Esophagus (tissue), 2 donors: ENCODE measurements around the gene SMO. TPM values are rescaled to one million over a fixed set of nuclear protein-coding genes. Genes with fewer than 3 reads are reported as not detected.

ENCODE experiments used
- H3K27ac ChIP-seq, 2 donors: one replicate each; pipeline ENCODE4 v1.5.1; 2013; ENCODE audit warnings: low read depth in 2 of 2, mild to moderate bottlenecking in 2 of 2, inconsistent platforms in 1 of 2, low read length in 1 of 2, moderate library complexity in 1 of 2
- H3K27me3 ChIP-seq, 2 donors: one replicate each; pipeline ENCODE4 v1.6.1; 2013; ENCODE audit warnings: low read length in 2 of 2, control low read depth in 1 of 2, mild to moderate bottlenecking in 1 of 2; ENCODE audit not compliant: insufficient read depth in 2 of 2, control insufficient read depth in 1 of 2
- H3K36me3 ChIP-seq, 2 donors: one replicate each; pipeline ENCODE4 v1.6.1; 2013; ENCODE audit warnings: low read length in 1 of 2; ENCODE audit not compliant: control insufficient read depth in 2 of 2, insufficient read depth in 2 of 2
- H3K4me1 ChIP-seq, 2 donors: one replicate each; pipeline ENCODE4 v1.6.1; 2013; ENCODE audit warnings: low read length in 1 of 2; ENCODE audit not compliant: control insufficient read depth in 2 of 2, insufficient read depth in 2 of 2
- H3K4me3 ChIP-seq, 2 donors: one replicate each; pipeline ENCODE4 v1.5.1; 2013; ENCODE audit warnings: low read length in 2 of 2, mild to moderate bottlenecking in 2 of 2, low read depth in 1 of 2, moderate library complexity in 1 of 2
- H3K9me3 ChIP-seq, 2 donors: one replicate each; pipeline ENCODE4 v1.6.1; 2013; ENCODE audit warnings: mild to moderate bottlenecking in 2 of 2, low read depth in 1 of 2, low read length in 1 of 2, moderate library complexity in 1 of 2; ENCODE audit not compliant: control insufficient read depth in 2 of 2, insufficient read depth in 1 of 2
- WGBS, 2 donors: extraction: QIAGEN DNeasy Blood & Tissue Kit; methylation state at CpG; one replicate each; pipeline ENCODE4 v1.1.7; 2013; 5-methylcytosine and 5-hydroxymethylcytosine counted together
- polyA plus RNA-seq, 2 donors: library from polyadenylated mRNA; stranded (reverse); fragments of 200-250 nt; gene quantifications; one replicate each; pipeline ENCODE4 v1.2.3, GENCODE V29; 2013
- donor health status: healthy with polysubstance abuse.
- donor health status: Bipolar disorder and iron deficiency.

The SMO gene
- polyA plus RNA-seq, 2 donors = 9.5 to 10.8 TPM

DNA sequence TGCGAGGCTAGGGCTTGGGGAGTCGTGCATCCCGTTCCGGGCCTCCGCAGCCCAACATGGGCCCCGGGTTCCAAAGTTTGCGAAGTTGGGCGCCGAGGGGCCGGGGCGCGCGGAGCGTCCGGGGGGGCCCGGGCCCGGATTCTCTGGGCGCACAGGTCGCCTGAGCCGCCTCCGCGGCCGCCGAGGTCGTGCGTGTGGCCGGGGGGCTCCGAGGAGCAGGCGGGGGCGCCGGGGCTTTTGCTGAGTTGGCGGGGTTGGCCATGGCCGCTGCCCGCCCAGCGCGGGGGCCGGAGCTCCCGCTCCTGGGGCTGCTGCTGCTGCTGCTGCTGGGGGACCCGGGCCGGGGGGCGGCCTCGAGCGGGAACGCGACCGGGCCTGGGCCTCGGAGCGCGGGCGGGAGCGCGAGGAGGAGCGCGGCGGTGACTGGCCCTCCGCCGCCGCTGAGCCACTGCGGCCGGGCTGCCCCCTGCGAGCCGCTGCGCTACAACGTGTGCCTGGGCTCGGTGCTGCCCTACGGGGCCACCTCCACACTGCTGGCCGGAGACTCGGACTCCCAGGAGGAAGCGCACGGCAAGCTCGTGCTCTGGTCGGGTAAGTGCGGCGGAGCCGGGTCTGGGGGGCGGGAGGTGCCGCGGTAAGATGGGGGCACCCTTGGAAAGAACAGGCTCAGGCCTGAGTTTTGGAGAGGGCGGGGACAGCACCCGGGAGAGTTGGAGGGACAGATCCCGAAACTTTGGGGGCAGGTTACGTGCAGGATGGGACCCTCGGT lies 643 bp downstream of the SMO start:
- Histone ChIP-seq H3K27ac (no peak overlapping the region), H3K27me3 (no peaks in the 10 kb centered on the region), H3K4me1 (peaks cover 0 to 8% of the 10 kb centered on the region in 2 donors), H3K36me3 (no peaks in the 10 kb centered on the region), H3K9me3 (no peaks in the 10 kb centered on the region), H3K4me3 (peak overlapping the region; percentile 61 to 63)
- 1 to 2% methylated on average over 75 to 83 of the region's 83 CpGs for WGBS, 2 donors

DNA sequence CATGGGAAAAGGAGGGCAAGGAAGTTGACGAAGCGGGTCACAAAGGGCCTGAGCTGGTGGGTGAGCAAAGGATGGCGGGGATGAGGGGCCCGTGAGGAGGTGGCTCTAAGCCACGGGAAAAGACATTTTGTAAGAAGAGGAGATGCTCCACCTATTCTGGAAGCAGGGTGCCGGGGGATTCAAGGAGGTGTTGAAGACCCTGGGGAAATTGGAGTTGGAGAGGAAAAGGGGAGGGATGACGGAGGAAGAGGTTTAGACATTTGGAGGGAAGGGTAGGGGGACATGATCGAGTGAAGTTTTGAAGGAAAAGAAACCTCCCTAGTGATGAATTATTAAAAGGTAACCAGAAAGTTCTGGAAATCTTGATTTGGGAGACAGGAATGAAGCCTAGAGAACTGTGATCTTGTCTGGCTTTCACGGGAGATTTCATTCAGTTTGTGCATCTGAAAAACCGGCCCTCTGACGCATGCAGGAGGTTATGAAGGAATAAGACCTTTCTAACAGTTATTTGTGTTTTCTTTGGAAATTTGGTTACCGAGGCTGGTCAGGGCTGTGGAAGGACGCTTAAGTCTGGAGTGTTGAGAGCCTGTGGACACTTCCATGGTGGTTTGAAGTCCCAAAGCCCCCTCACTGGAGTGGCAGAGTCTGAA lies 1.4 kb downstream of the SMO start:
- H3K4me1 ChIP-seq = peaks cover 0 to 6% of the 10 kb centered on the region in 2 donors
- H3K27me3 ChIP-seq = no peaks in the 10 kb centered on the region
- H3K27ac ChIP-seq = no peak overlapping the region
- H3K4me3 ChIP-seq = peak overlapping the region; percentile 61 to 63
- H3K9me3 ChIP-seq = no peaks in the 10 kb centered on the region
- WGBS, 2 donors = 30 to 41% methylated on average over 13 of the region's 13 CpGs
- H3K36me3 ChIP-seq = no peaks in the 10 kb centered on the region

DNA sequence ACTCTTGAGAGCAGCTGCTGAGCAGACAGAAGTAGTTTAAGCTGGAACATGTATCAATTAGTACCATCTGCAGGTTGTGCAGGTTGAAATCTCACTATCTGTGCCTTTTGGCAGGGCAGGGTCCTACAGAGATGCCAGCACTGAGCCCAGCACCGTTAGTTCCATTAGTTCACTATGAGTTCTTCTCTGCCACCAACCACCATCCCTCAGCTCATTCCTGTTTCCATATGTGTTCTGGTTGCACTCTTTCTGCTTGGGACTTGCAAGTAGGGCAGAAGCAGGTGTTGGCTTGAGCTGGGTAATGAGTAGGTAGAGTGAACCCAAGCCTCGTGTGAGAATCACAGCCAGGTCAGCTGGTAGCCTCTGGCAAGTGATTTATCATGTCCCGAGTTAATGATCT lies 2.8 kb downstream of the SMO start:
- Histone ChIP-seq H3K4me1 (peaks cover 0 to 2% of the 10 kb centered on the region in 2 donors), H3K27ac (no peak overlapping the region), H3K36me3 (no peaks in the 10 kb centered on the region), H3K27me3 (no peaks in the 10 kb centered on the region), H3K9me3 (no peaks in the 10 kb centered on the region), H3K4me3 (no peak overlapping the region)
- WGBS, 2 donors = 58 to 68% methylated on average over 3 of the region's 3 CpGs

DNA sequence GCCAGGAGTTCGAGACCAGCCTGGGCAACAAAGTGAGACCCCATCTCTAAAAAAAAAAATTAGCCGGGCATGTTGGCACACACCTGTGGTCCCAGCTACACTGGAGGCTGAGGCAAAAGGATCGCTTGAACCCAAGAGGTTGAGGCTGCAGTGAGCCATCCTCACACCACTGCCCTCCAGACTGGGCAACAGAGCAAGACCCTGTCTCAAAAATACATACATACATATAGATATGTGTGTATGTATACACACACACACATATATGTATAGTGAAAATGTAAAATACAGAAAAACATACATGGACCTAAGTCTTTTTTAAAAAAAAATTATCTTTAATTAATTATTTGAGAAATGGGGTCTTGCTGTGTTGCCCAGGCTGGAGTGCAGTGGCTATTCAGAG lies 5.5 kb downstream of the SMO start:
- 83 to 96% methylated on average over 3 of the region's 3 CpGs for WGBS, 2 donors
- Histone ChIP-seq H3K27me3 (no peaks in the 10 kb centered on the region), H3K27ac (no peak overlapping the region), H3K9me3 (no peaks in the 10 kb centered on the region), H3K36me3 (no peaks in the 10 kb centered on the region), H3K4me1 (no peaks in the 10 kb centered on the region), H3K4me3 (no peak overlapping the region)

DNA sequence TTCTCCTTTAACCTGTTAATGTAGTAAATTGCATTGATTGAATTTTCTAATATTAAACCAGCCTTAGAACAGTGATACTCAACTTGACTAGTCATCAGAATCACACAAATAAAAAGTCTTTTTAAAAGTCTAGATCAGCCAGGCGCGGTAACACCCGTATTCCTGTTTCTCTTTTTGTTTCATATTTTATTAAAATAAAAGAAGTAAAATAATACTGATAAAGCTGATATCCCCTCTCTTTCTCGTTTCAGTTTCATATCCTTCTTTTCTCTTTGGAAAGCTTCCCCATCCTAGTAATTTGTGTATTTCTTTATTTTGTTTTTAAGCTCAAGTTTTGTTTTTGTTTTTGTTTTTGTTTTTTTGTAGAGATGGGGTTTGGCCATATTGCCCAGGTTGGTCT lies 9.3 kb downstream of the SMO start:
- Histone ChIP-seq H3K4me1 (no peaks in the 10 kb centered on the region), H3K27ac (no peak overlapping the region), H3K9me3 (no peaks in the 10 kb centered on the region), H3K4me3 (no peak overlapping the region), H3K36me3 (no peaks in the 10 kb centered on the region), H3K27me3 (no peaks in the 10 kb centered on the region)
- WGBS, 2 donors = 79 to 88% methylated on average over 4 of the region's 4 CpGs

- Histone ChIP-seq H3K27ac (no peak overlapping the region), H3K9me3 (no peaks in the 10 kb centered on the region), H3K27me3 (no peaks in the 10 kb centered on the region), H3K4me1 (no peaks in the 10 kb centered on the region), H3K36me3 (no peaks in the 10 kb centered on the region), H3K4me3 (no peak overlapping the region)
- WGBS, 2 donors = 94 to 99% methylated on average over 4 of the region's 4 CpGs
Observed at GRCh38 chr7:129199406-129199805, 11.0 kb downstream of the SMO start.

- H3K4me3 ChIP-seq = no peak overlapping the region
- H3K27ac ChIP-seq = no peak overlapping the region
- no peaks in the 10 kb centered on the region for H3K9me3 ChIP-seq
- peaks cover 0 to 6% of the 10 kb centered on the region in 2 donors for H3K36me3 ChIP-seq
- H3K4me1 ChIP-seq = no peaks in the 10 kb centered on the region
- 79 to 88% methylated on average over 8 of the region's 8 CpGs for WGBS, 2 donors
- H3K27me3 ChIP-seq = no peaks in the 10 kb centered on the region
Observed at GRCh38 chr7:129202058-129202777, 13.8 kb downstream of the SMO start.

DNA sequence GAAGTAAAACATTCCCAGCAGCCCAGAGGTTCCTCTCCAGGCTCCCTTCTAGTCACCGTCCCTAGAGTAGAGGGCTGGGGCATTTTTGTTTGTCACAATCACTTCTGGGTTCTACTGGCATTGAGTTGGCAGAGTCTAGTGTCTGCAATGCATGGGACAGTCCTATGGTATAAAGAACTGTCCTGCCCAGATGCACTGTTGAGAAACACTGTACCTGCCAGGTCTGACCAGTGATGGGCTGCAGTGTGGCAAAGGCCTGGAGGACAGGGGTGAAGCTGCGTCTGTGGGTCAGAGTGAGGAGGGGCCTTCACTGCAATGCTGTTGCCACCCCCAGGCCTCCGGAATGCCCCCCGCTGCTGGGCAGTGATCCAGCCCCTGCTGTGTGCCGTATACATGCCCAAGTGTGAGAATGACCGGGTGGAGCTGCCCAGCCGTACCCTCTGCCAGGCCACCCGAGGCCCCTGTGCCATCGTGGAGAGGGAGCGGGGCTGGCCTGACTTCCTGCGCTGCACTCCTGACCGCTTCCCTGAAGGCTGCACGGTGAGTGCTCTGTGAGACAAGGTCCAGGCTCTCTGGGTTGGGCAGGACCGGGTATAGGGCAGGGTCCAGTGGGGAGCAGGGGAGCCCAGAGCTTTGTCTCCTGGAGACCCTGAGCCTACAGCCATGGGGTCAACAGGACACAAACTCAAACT lies 14.8 kb downstream of the SMO start:
- H3K36me3 ChIP-seq = peaks cover 0 to 6% of the 10 kb centered on the region in 2 donors
- WGBS, 2 donors = 87 to 91% methylated on average over 13 to 14 of the region's 14 CpGs

GRCh38 chr7:129205126-129205818 lies 16.8 kb downstream of the SMO start:
- H3K4me1 ChIP-seq = peaks cover 0 to 2% of the 10 kb centered on the region in 2 donors
- no peaks in the 10 kb centered on the region for H3K27me3 ChIP-seq
- H3K27ac ChIP-seq = no peak overlapping the region
- H3K9me3 ChIP-seq = no peaks in the 10 kb centered on the region
- H3K36me3 ChIP-seq = peaks cover 0 to 12% of the 10 kb centered on the region in 2 donors
- H3K4me3 ChIP-seq = no peak overlapping the region
- 89 to 90% methylated on average over 29 of the region's 29 CpGs for WGBS, 2 donors

More for the DNA sequence above, 14.8 kb downstream of the SMO start:
- Histone ChIP-seq H3K4me1 (no peaks in the 10 kb centered on the region), H3K27me3 (no peaks in the 10 kb centered on the region), H3K4me3 (no peak overlapping the region), H3K27ac (no peak overlapping the region), H3K9me3 (no peaks in the 10 kb centered on the region)
